A549 (cell line): ENCODE measurements around the gene DNAJC15. TPM values are rescaled to one million over a fixed set of nuclear protein-coding genes. Genes with fewer than 3 reads are reported as not detected.

Source experiments
- ATAC-seq, 2 experiments: fragments of 200-7000 bp in 1 of 2; fragments of >200 bp in 1 of 2; cut with Nextera tagmentation in 1 of 2; cut with Tn5 transposase in 1 of 2; 3 replicates each; pipeline versions ENCODE4 v1.8.0 to v1.9.1; 2018 to 2020; ENCODE audit warnings: mild to moderate bottlenecking in 1 of 2, moderate library complexity in 1 of 2
- CTCF ChIA-PET: fragments of 300-600 bp; sonication (Branson Sonifier 250); formaldehyde crosslinking; extraction: SDS; loops from one replicate; lab custom pipeline; 2021; ENCODE audit warnings: antibody characterized with exemption, inconsistent platforms; lab: Yijun Ruan, JAX
- POLR2A ChIA-PET: fragments of 350-600 bp; formaldehyde crosslinking; extraction: SDS; loops from one replicate; lab custom pipeline; 2021; ENCODE audit warnings: antibody characterized with exemption, inconsistent platforms; lab: Yijun Ruan, JAX
- DNase-seq, 2 experiments: peaks; one replicate each; pipeline versions ENCODE4 v3.0.0 to v3.0.0-alpha.2; 2011 to 2016; ENCODE audit warnings: low read depth in 1 of 2, low spot score in 1 of 2
- FAIRE-seq: peaks from 2 replicates; lab custom pipeline; 2011; peaks lifted over from hg19 to GRCh38; lab: Jason Lieb, UNC
- H3K27ac ChIP-seq, 2 experiments: fragments of >200 bp; sonication (Bioruptor Twin); formaldehyde crosslinking; 3 replicates each; pipeline ENCODE4 v1.5.1; 2016 to 2017
- H3K4me1 ChIP-seq: fragments of >200 bp; sonication (Bioruptor Twin); formaldehyde crosslinking; 3 replicates; pipeline ENCODE4 v1.6.1; 2016
- H3K4me2 ChIP-seq: fragments of >200 bp; sonication (Bioruptor Twin); formaldehyde crosslinking; 3 replicates; pipeline ENCODE4 v1.6.1; 2016
- H3K4me3 ChIP-seq: fragments of >200 bp; sonication (Bioruptor Twin); formaldehyde crosslinking; 3 replicates; pipeline ENCODE4 v1.5.1; 2016
- H3K9me3 ChIP-seq: fragments of >200 bp; sonication (Bioruptor Twin); formaldehyde crosslinking; 3 replicates; pipeline ENCODE4 v1.6.1; 2016
- BCL3 ChIP-seq: fragments of >200 bp; sonication (Bioruptor Twin); formaldehyde crosslinking; IDR thresholded peaks from 3 replicates; pipeline ENCODE4 v1.6.1; 2016
- CBX2 ChIP-seq: fragments of 200-600 bp; sonication (generic); IDR thresholded peaks from 2 replicates; pipeline ENCODE4 v1.6.1; 2016; ENCODE audit warnings: low read depth, mild to moderate bottlenecking, borderline replicate concordance
- CHD2 ChIP-seq: fragments of 150-350 bp; IDR thresholded peaks from 2 replicates; pipeline ENCODE4 v1.6.1; 2014; ENCODE audit warnings: low read length; ENCODE audit not compliant: partially characterized antibody
- EHF ChIP-seq: fragments of 250-450 bp; sonication (Bioruptor Pico); IDR thresholded peaks from 2 replicates; pipeline ENCODE4 v1.5.0; 2020; ENCODE audit warnings: mild to moderate bottlenecking
- EHMT2 ChIP-seq: fragments of 200-600 bp; sonication (generic); IDR thresholded peaks from 2 replicates; pipeline ENCODE4 v1.6.1; 2016; ENCODE audit warnings: antibody characterized with exemption, low read depth, mild to moderate bottlenecking, moderate library complexity
- ELK1 ChIP-seq: fragments of 150-350 bp; IDR thresholded peaks from 2 replicates; pipeline ENCODE4 v1.6.1; 2014; ENCODE audit warnings: low read depth, mild to moderate bottlenecking, low read length
- ESRRA ChIP-seq: fragments of 150-350 bp; IDR thresholded peaks from 2 replicates; pipeline ENCODE4 v1.6.1; 2014; ENCODE audit warnings: mild to moderate bottlenecking, low read length, borderline replicate concordance
- FOSB ChIP-seq: fragments of 250-450 bp; sonication (Bioruptor Pico); IDR thresholded peaks from 2 replicates; pipeline ENCODE4 v1.5.0; 2020; ENCODE audit warnings: mild to moderate bottlenecking, moderate library complexity
- FOXS1 ChIP-seq: fragments of 250-450 bp; sonication (Bioruptor Pico); IDR thresholded peaks from 2 replicates; pipeline ENCODE4 v1.5.0; 2020; ENCODE audit warnings: mild to moderate bottlenecking, moderate library complexity
- GATA3 ChIP-seq: IDR thresholded peaks from 2 replicates; pipeline ENCODE4 v1.6.1; 2012; ENCODE audit warnings: borderline replicate concordance
- HDAC2 ChIP-seq: fragments of 200-600 bp; sonication (generic); IDR thresholded peaks from 2 replicates; pipeline ENCODE4 v1.6.1; 2016
- HES2 ChIP-seq: fragments of >200 bp; sonication (Bioruptor Twin); formaldehyde crosslinking; IDR thresholded peaks from 2 replicates; pipeline ENCODE4 v1.6.1; 2016
- HMGXB4 ChIP-seq: fragments of 250-450 bp; sonication (Bioruptor Pico); IDR thresholded peaks from 2 replicates; pipeline ENCODE4 v1.5.0; 2021; ENCODE audit warnings: mild to moderate bottlenecking, moderate library complexity, borderline replicate concordance
- HOXA7 ChIP-seq: fragments of 250-450 bp; sonication (Bioruptor Pico); IDR thresholded peaks from 2 replicates; pipeline ENCODE4 v1.5.0; 2020; ENCODE audit warnings: mild to moderate bottlenecking, moderate library complexity
- JUNB ChIP-seq: fragments of >200 bp; sonication (Bioruptor Twin); formaldehyde crosslinking; IDR thresholded peaks from 2 replicates; pipeline ENCODE4 v1.6.1; 2016
- KDM1A ChIP-seq: fragments of 200-600 bp; sonication (generic); IDR thresholded peaks from 2 replicates; pipeline ENCODE4 v1.6.1; 2016; ENCODE audit warnings: low read depth, mild to moderate bottlenecking
- MAX ChIP-seq: IDR thresholded peaks from 2 replicates; pipeline ENCODE4 v1.6.1; 2012
- PHF8 ChIP-seq: fragments of 200-600 bp; sonication (generic); IDR thresholded peaks from 2 replicates; pipeline ENCODE4 v1.6.1; 2016; ENCODE audit warnings: low read depth, mild to moderate bottlenecking, antibody characterized with exemption, moderate library complexity, borderline replicate concordance
- RCOR1 ChIP-seq: fragments of 150-350 bp; IDR thresholded peaks from 2 replicates; pipeline ENCODE4 v1.6.1; 2014; ENCODE audit warnings: antibody characterized with exemption, low read length, low read depth
- RNF2 ChIP-seq: fragments of 200-600 bp; sonication (generic); IDR thresholded peaks from 2 replicates; pipeline ENCODE4 v1.6.1; 2016; ENCODE audit warnings: low read depth, mild to moderate bottlenecking, antibody characterized with exemption, moderate library complexity, borderline replicate concordance
- TFCP2L1 ChIP-seq: fragments of 250-450 bp; sonication (Bioruptor Pico); IDR thresholded peaks from 2 replicates; pipeline ENCODE4 v1.5.0; 2021; ENCODE audit warnings: mild to moderate bottlenecking
- ZFP36 ChIP-seq: fragments of 450-650 bp; IDR thresholded peaks from 2 replicates; pipeline ENCODE4 v1.6.1; 2014; ENCODE audit warnings: borderline replicate concordance; ENCODE audit not compliant: partially characterized antibody
- ZNF302 ChIP-seq: fragments of 250-450 bp; sonication (Bioruptor Pico); IDR thresholded peaks from 2 replicates; pipeline ENCODE4 v1.9.0; 2021; ENCODE audit warnings: inconsistent platforms, mild to moderate bottlenecking, moderate library complexity
- WGBS: methylation state at CpG from one replicate; pipeline ENCODE4 v1.1.6; 2017; ENCODE audit errors: missing lambda C conversion rate; 5-methylcytosine and 5-hydroxymethylcytosine counted together
- polyA plus RNA-seq, 4 experiments: library from polyadenylated mRNA; depleted of rRNA in 3 of 4; stranded (reverse); fragments of >200 nt; fragmentation: RNase III in 1 of 4; extraction: RNeasy Plus Mini Kit Qiagen cat#74134 plus additional on column Dnase treatment in 1 of 4; gene quantifications; 2 replicates in 3 of 4; 3 replicates in 1 of 4; pipeline ENCODE4 v1.2.3, GENCODE V29; 2011 to 2017

Gene DNAJC15
- polyA plus RNA-seq, 2 of the 4 experiments (the other 2 are of a cell fraction), result 0.03 to 0.05 TPM

GRCh38 chr13:43157796-43158195 lies 134.4 kb downstream of the DNAJC15 start:
- WGBS, result 20% methylated on average over 2 of the region's 2 CpGs
- no peak overlapping the region for H3K4me2 ChIP-seq
- TF ChIP-seq MAX (no peak), TFCP2L1 (CRISPR knock-in tag) (no peak), RNF2 (no peak), EHF (no peak), RCOR1 (no peak), FOSB (CRISPR knock-in tag) (no peak), ESRRA (no peak), JUNB (no peak), CHD2 (no peak), ZNF302 (no peak), HDAC2 (no peak)
- CTCF ChIA-PET, result no interaction called here
- POLR2A ChIA-PET, result no interaction called here
- H3K9me3 ChIP-seq, result no peaks in the 10 kb centered on the region
- FAIRE-seq (no peak), DNase-seq (no peak), ATAC-seq (no peak)
- peaks cover 2% of the 10 kb centered on the region; the same call in 1 of the 3 replicates for H3K4me1 ChIP-seq
- H3K27ac ChIP-seq, result no peak overlapping the region
- H3K4me3 ChIP-seq, result no peak overlapping the region

- WGBS, result 64% methylated on average over 3 of the region's 3 CpGs
- no peak for ATAC-seq
- Histone ChIP-seq H3K27ac (no peak overlapping the region), H3K9me3 (no peaks in the 10 kb centered on the region), H3K4me2 (no peak overlapping the region), H3K4me3 (no peak overlapping the region), H3K4me1 (peaks cover 2% of the 10 kb centered on the region; the same call in 1 of the 3 replicates)
- DNase-seq, result no peak
- POLR2A ChIA-PET, result no interaction called here
- FAIRE-seq, result no peak
- CTCF ChIA-PET, result no interaction called here
- TF ChIP-seq EHMT2, result no peak
- no peak for TF ChIP-seq HES2
- no peak for TF ChIP-seq GATA3
Observed at GRCh38 chr13:43158516-43158915, 135.1 kb downstream of the DNAJC15 start.

GRCh38 chr13:43159026-43159461 lies 135.7 kb downstream of the DNAJC15 start:
- no peak for FAIRE-seq
- no peak for ATAC-seq
- no peak overlapping the region for H3K27ac ChIP-seq
- WGBS, result 93% methylated on average over 3 of the region's 3 CpGs
- H3K4me2 ChIP-seq, result no peak overlapping the region
- no peaks in the 10 kb centered on the region for H3K9me3 ChIP-seq
- H3K4me1 ChIP-seq, result peaks cover under 1% of the 10 kb centered on the region; the same call in 1 of the 3 replicates
- POLR2A ChIA-PET, result no interaction called here
- DNase-seq, result no peak
- TF ChIP-seq CBX2, result no peak
- no peak for TF ChIP-seq BCL3
- TF ChIP-seq ELK1, result no peak
- no peak for TF ChIP-seq HMGXB4 (CRISPR knock-in tag)
- TF ChIP-seq FOXS1, result no peak
- TF ChIP-seq KDM1A, result no peak
- no peak for TF ChIP-seq PHF8
- no peak for TF ChIP-seq ZFP36
- TF ChIP-seq EHMT2, result no peak
- TF ChIP-seq HOXA7, result no peak
- no peak overlapping the region for H3K4me3 ChIP-seq
- CTCF ChIA-PET, result no interaction called here
